Lower lobe of right lung (tissue), 2 donors: ENCODE results near the gene ZW10. TPM values are rescaled to one million over a fixed set of nuclear protein-coding genes. Genes with fewer than 3 reads are reported as not detected.

ENCODE experiments used
- ATAC-seq, 2 donors: fragments of 200-7000 bp; cut with Tn5 transposase; one replicate each; pipeline ENCODE4 v1.9.1; 2020 to 2022; ENCODE audit warnings: mild to moderate bottlenecking in 2 of 2, moderate library complexity in 2 of 2
- DNase-seq: peaks from one replicate; pipeline ENCODE4 v3.0.0-alpha.2; 2020
- H3K27ac ChIP-seq: fragments of 200-600 bp; one replicate; pipeline ENCODE4 v1.8.0; 2022
- H3K27me3 ChIP-seq: fragments of 200-600 bp; one replicate; pipeline ENCODE4 v1.8.0; 2022; ENCODE audit warnings: low read depth
- H3K36me3 ChIP-seq: fragments of 200-600 bp; one replicate; pipeline ENCODE4 v1.8.0; 2022; ENCODE audit warnings: mild to moderate bottlenecking
- H3K4me1 ChIP-seq: fragments of 200-600 bp; one replicate; pipeline ENCODE4 v1.8.0; 2022
- H3K4me3 ChIP-seq: fragments of 200-600 bp; one replicate; pipeline ENCODE4 v1.8.0; 2022; ENCODE audit warnings: mild to moderate bottlenecking
- H3K9me3 ChIP-seq: fragments of 200-600 bp; one replicate; pipeline ENCODE4 v1.8.0; 2022
- intact Hi-C: fragments of 100-400 bp; cut with DNase I; formaldehyde crosslinking; loops from one replicate; pipeline ENCODE4 v1.11.0; 2022
- total RNA-seq: library from RNA; stranded (reverse); fragmentation: NEBNext Ultra II Directional; extraction: Animal tissue kit (Norgen Biotek cat#: 25700); gene quantifications from one replicate; pipeline ENCODE4 v1.2.1, GENCODE V29; 2021
- TF ChIP-seq, protein P1 (sequence below): fragments of 200-600 bp; IDR thresholded peaks from one replicate; pipeline ENCODE4 v1.8.0; 2022; ENCODE audit warnings: antibody characterized with exemption, mild to moderate bottlenecking
- donor health status: DM: no; HTN: yes; CAD: no; lungs with severe emphysema.

ZW10 gene
- total RNA-seq, 1 donor from 2014 or later: 11.6 TPM

- ATAC-seq: no peak
- Histone ChIP-seq H3K4me3 (no peak overlapping the region), H3K36me3 (peaks cover 95% of the 10 kb centered on the region)
These were observed 35.4 kb upstream of the ZW10 start for GRCh38 chr11:113808931-113809330.

DNA sequence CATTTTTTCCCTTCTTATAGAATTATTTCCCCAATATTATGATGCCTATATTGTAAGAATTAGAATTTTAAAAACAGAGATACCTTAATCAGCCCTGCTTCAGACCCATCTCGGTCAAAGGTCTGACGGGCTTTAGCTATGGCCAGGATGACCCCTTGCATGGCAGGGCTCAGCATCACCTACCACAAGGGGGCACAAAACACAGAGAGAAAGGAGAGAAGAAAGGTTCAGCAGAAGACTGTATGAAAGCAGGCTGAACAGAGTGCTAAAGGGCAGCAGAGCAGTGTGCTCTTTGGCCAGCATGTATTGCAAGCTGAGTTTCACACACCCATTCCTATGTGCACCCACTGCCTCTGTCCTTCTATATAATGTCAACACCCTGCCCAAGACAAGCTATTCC lies 32.9 kb upstream of the ZW10 start:
- Histone ChIP-seq H3K27me3 (no peaks in the 10 kb centered on the region), H3K4me3 (no peak overlapping the region), H3K9me3 (no peaks in the 10 kb centered on the region), H3K27ac (no peak overlapping the region), H3K36me3 (peaks cover 96% of the 10 kb centered on the region), H3K4me1 (no peaks in the 10 kb centered on the region)
- DNase-seq (no peak), ATAC-seq (peak in 1 of 2 donors; percentile 25)
- TF ChIP-seq, protein P1, sequence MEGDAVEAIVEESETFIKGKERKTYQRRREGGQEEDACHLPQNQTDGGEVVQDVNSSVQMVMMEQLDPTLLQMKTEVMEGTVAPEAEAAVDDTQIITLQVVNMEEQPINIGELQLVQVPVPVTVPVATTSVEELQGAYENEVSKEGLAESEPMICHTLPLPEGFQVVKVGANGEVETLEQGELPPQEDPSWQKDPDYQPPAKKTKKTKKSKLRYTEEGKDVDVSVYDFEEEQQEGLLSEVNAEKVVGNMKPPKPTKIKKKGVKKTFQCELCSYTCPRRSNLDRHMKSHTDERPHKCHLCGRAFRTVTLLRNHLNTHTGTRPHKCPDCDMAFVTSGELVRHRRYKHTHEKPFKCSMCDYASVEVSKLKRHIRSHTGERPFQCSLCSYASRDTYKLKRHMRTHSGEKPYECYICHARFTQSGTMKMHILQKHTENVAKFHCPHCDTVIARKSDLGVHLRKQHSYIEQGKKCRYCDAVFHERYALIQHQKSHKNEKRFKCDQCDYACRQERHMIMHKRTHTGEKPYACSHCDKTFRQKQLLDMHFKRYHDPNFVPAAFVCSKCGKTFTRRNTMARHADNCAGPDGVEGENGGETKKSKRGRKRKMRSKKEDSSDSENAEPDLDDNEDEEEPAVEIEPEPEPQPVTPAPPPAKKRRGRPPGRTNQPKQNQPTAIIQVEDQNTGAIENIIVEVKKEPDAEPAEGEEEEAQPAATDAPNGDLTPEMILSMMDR: peak; percentile 30
- intact Hi-C loops: no loop called here

More at GRCh38 chr11:113808931-113809330, 35.4 kb upstream of the ZW10 start:
- TF ChIP-seq, protein P1: no peak
- Histone ChIP-seq H3K27me3 (no peaks in the 10 kb centered on the region), H3K9me3 (no peaks in the 10 kb centered on the region), H3K4me1 (no peaks in the 10 kb centered on the region), H3K27ac (no peak overlapping the region)
- DNase-seq: no peak
- intact Hi-C loops: no loop called here

DNA sequence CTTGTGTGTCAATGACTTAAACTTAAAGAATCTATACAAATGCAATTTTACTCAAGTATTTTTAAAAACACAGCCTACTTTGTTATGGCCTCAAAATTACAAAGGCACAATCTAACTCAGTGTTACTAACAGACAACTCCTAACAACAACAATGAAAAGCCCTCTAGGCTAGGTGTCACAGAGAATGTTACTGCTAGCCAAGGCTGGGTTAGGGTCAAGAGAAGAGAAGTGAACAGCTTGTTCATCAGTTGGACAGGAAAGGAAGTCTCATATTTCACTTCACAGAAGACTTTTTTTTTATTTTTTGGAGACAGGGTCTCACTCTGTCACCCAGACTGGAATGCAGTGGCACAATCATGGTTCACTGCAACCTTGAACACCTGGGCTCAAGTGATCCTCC lies 32.1 kb upstream of the ZW10 start:
- H3K27ac ChIP-seq: no peak overlapping the region
- H3K4me3 ChIP-seq: no peak overlapping the region
- intact Hi-C loops: no loop called here
- H3K9me3 ChIP-seq: no peaks in the 10 kb centered on the region
- ATAC-seq (no peak), DNase-seq (no peak)
- H3K4me1 ChIP-seq: no peaks in the 10 kb centered on the region
- H3K27me3 ChIP-seq: no peaks in the 10 kb centered on the region
- H3K36me3 ChIP-seq: peaks cover 96% of the 10 kb centered on the region
- TF ChIP-seq, protein P1: no peak

- Histone ChIP-seq H3K9me3 (no peaks in the 10 kb centered on the region), H3K27me3 (no peaks in the 10 kb centered on the region), H3K36me3 (peaks cover 88% of the 10 kb centered on the region), H3K4me3 (no peak overlapping the region), H3K4me1 (no peaks in the 10 kb centered on the region), H3K27ac (no peak overlapping the region)
- ATAC-seq: no peak
- no peak for DNase-seq
- intact Hi-C loops: no loop called here
- TF ChIP-seq, protein P1: no peak
These were observed 29.1 kb upstream of the ZW10 start for GRCh38 chr11:113802621-113803020.

GRCh38 chr11:113796663-113797259 lies 23.3 kb upstream of the ZW10 start:
- ATAC-seq: peak; percentile 71 to 75
- Histone ChIP-seq H3K9me3 (no peaks in the 10 kb centered on the region), H3K4me3 (no peak overlapping the region), H3K27me3 (no peaks in the 10 kb centered on the region), H3K4me1 (no peaks in the 10 kb centered on the region), H3K36me3 (peaks cover 29% of the 10 kb centered on the region), H3K27ac (no peak overlapping the region)
- DNase-seq: no peak
- TF ChIP-seq, protein P1: peak; percentile 54
- intact Hi-C loops: no loop called here
